Activated CD8-positive, alpha-beta memory T cell treated with anti-CD3 and anti-CD28 coated beads, Interleukin-2, amount 50 U/mL, for 48 hours (primary cell): Measurements from ENCODE around the gene EIF3J.
"Not testable (repeated sequence)": the region's sequence is repeated elsewhere in the genome, so short reads cannot be mapped to it uniquely, and the experiment has no call there.

Experiments
- DNase-seq: peaks from one replicate; pipeline ENCODE4 v3.0.0-alpha.2; 2020

Gene EIF3J

GRCh38 chr15:44544745-44545144 is 7.8 kb downstream of the EIF3J start:
- DNase-seq = not testable (repeated sequence)

GRCh38 chr15:44545913-44546802 is 9.2 kb downstream of the EIF3J start:
- no peak for DNase-seq

- DNase-seq = not testable (repeated sequence)
These were observed 12.2 kb downstream of the EIF3J start for GRCh38 chr15:44549152-44549551.

- no peak for DNase-seq
These were observed 13.3 kb downstream of the EIF3J start for GRCh38 chr15:44550256-44550655.

GRCh38 chr15:44550734-44551133 is 13.8 kb downstream of the EIF3J start:
- DNase-seq = no peak

GRCh38 chr15:44554934-44555723 is 18.2 kb downstream of the EIF3J start:
- DNase-seq = peak; percentile 17

- not testable (repeated sequence) for DNase-seq
These were observed 24.0 kb downstream of the EIF3J start for GRCh38 chr15:44560926-44561325.

- no peak for DNase-seq
These were observed 28.6 kb downstream of the EIF3J start for GRCh38 chr15:44565387-44566154.

- no peak for DNase-seq
These were observed 29.2 kb downstream of the EIF3J start for GRCh38 chr15:44566155-44566540.

GRCh38 chr15:44568338-44568737 is 31.4 kb downstream of the EIF3J start:
- peak; percentile 45 for DNase-seq

- peak; percentile 46 for DNase-seq
These were observed 32.4 kb downstream of the EIF3J start for GRCh38 chr15:44569316-44569715.

GRCh38 chr15:44570361-44570760 is 33.4 kb downstream of the EIF3J start:
- DNase-seq = peak; percentile 48

- DNase-seq = no peak
These were observed 36.4 kb downstream of the EIF3J start for GRCh38 chr15:44573386-44573785.

GRCh38 chr15:44574734-44575133 is 37.8 kb downstream of the EIF3J start:
- no peak for DNase-seq

- DNase-seq = no peak
These were observed 43.2 kb downstream of the EIF3J start for GRCh38 chr15:44580105-44580504.

GRCh38 chr15:44584162-44584749 is 47.3 kb downstream of the EIF3J start:
- DNase-seq = no peak

GRCh38 chr15:44585633-44586032 is 48.7 kb downstream of the EIF3J start:
- DNase-seq = no peak

GRCh38 chr15:44588541-44588940 is 51.6 kb downstream of the EIF3J start:
- DNase-seq = no peak

- no peak for DNase-seq
These were observed 54.4 kb downstream of the EIF3J start for GRCh38 chr15:44591326-44591725.

- no peak for DNase-seq
These were observed 56.2 kb downstream of the EIF3J start for GRCh38 chr15:44593042-44593736.

GRCh38 chr15:44595246-44595645 is 58.3 kb downstream of the EIF3J start:
- DNase-seq = no peak
